Trophoblast cell (in vitro differentiated cells and primary cell): ENCODE results near the gene PFDN2.
"Not testable (repeated sequence)": the region's sequence is repeated elsewhere in the genome, so short reads cannot be mapped to it uniquely, and the experiment has no call there.

Source experiments
- DNase-seq, 2 donors: peaks; one replicate each; pipeline ENCODE4 v3.0.0-alpha.2; 2016
- H2AFZ ChIP-seq: 2 replicates; pipeline ENCODE4 v1.6.1; 2013; ENCODE audit warnings: low read length, moderate library complexity, mild to moderate bottlenecking; ENCODE audit not compliant: insufficient read depth, poor library complexity
- H2AK5ac ChIP-seq: 2 replicates; pipeline ENCODE4 v1.6.1; 2013; ENCODE audit warnings: mild to moderate bottlenecking, low read length
- H2BK120ac ChIP-seq: 2 replicates; pipeline ENCODE4 v1.6.1; 2013; ENCODE audit warnings: low read length, mild to moderate bottlenecking, moderate library complexity; ENCODE audit not compliant: insufficient read depth, poor library complexity
- H2BK12ac ChIP-seq: 2 replicates; pipeline ENCODE4 v1.6.1; 2013; ENCODE audit warnings: mild to moderate bottlenecking, low read length, moderate library complexity
- H2BK5ac ChIP-seq: 2 replicates; pipeline ENCODE4 v1.6.1; 2013; ENCODE audit warnings: low read length, low read depth, moderate library complexity, mild to moderate bottlenecking; ENCODE audit not compliant: poor library complexity
- H3K14ac ChIP-seq: 2 replicates; pipeline ENCODE4 v1.6.1; 2013; ENCODE audit warnings: mild to moderate bottlenecking, low read length
- H3K18ac ChIP-seq: 2 replicates; pipeline ENCODE4 v1.6.1; 2013; ENCODE audit warnings: mild to moderate bottlenecking, low read length
- H3K23ac ChIP-seq: 2 replicates; pipeline ENCODE4 v1.6.1; 2013; ENCODE audit warnings: low read length
- H3K27ac ChIP-seq: 2 replicates; pipeline ENCODE4 v1.5.1; 2013; ENCODE audit warnings: low read depth, mild to moderate bottlenecking, inconsistent platforms, low read length, moderate library complexity
- H3K27me3 ChIP-seq: 2 replicates; pipeline ENCODE4 v1.6.1; 2013; ENCODE audit warnings: inconsistent platforms, mild to moderate bottlenecking, low read length, moderate library complexity; ENCODE audit not compliant: insufficient read depth
- H3K36me3 ChIP-seq, 2 experiments: 1 replicate in 1 of 2; 2 replicates in 1 of 2; pipeline ENCODE4 v1.6.1; 2013; ENCODE audit warnings: low read length in 2 of 2, mild to moderate bottlenecking in 2 of 2, moderate library complexity in 1 of 2; ENCODE audit not compliant: insufficient read depth in 2 of 2, control insufficient read depth in 1 of 2
- H3K4ac ChIP-seq: 2 replicates; pipeline ENCODE4 v1.6.1; 2013; ENCODE audit warnings: low read depth, mild to moderate bottlenecking, low read length, moderate library complexity
- H3K4me1 ChIP-seq, 2 experiments: 1 replicate in 1 of 2; 2 replicates in 1 of 2; pipeline ENCODE4 v1.6.1; 2013; ENCODE audit warnings: low read length in 2 of 2, mild to moderate bottlenecking in 2 of 2, moderate library complexity in 1 of 2; ENCODE audit not compliant: insufficient read depth in 2 of 2, control insufficient read depth in 1 of 2
- H3K4me2 ChIP-seq: 2 replicates; pipeline ENCODE4 v1.6.1; 2013; ENCODE audit warnings: inconsistent platforms, mild to moderate bottlenecking, low read length, moderate library complexity
- H3K4me3 ChIP-seq: 2 replicates; pipeline ENCODE4 v1.5.1; 2013; ENCODE audit warnings: mild to moderate bottlenecking, low read depth, low read length, inconsistent platforms
- H3K79me1 ChIP-seq: one replicate; pipeline ENCODE4 v1.6.1; 2013; ENCODE audit warnings: low read length
- H3K79me2 ChIP-seq: 2 replicates; pipeline ENCODE4 v1.6.1; 2013; ENCODE audit warnings: low read length, mild to moderate bottlenecking; ENCODE audit not compliant: control insufficient read depth, insufficient read depth, poor library complexity
- H3K9ac ChIP-seq: 2 replicates; pipeline ENCODE4 v1.6.1; 2013; ENCODE audit warnings: mild to moderate bottlenecking, low read length
- H3K9me3 ChIP-seq: 2 replicates; pipeline ENCODE4 v1.6.1; 2013; ENCODE audit warnings: low read depth, mild to moderate bottlenecking, control low read depth, inconsistent platforms, low read length; ENCODE audit not compliant: insufficient read depth
- H4K12ac ChIP-seq: 2 replicates; pipeline ENCODE4 v1.6.1; 2013; ENCODE audit warnings: low read depth, mild to moderate bottlenecking, low read length, moderate library complexity
- H4K8ac ChIP-seq: 2 replicates; pipeline ENCODE4 v1.6.1; 2013; ENCODE audit warnings: low read depth, mild to moderate bottlenecking, low read length, moderate library complexity
- H4K91ac ChIP-seq: one replicate; pipeline ENCODE4 v1.6.1; 2013; ENCODE audit warnings: low read depth, mild to moderate bottlenecking, low read length, moderate library complexity
- WGBS: extraction: QIAGEN DNeasy Blood & Tissue Kit; methylation state at CpG from one replicate; pipeline ENCODE4 v1.1.7; 2013; ENCODE audit warnings: missing lambda C conversion rate; ENCODE audit not compliant: insufficient read length, insufficient coverage; ENCODE audit errors: extremely low coverage; 5-methylcytosine and 5-hydroxymethylcytosine counted together

The PFDN2 gene

DNA sequence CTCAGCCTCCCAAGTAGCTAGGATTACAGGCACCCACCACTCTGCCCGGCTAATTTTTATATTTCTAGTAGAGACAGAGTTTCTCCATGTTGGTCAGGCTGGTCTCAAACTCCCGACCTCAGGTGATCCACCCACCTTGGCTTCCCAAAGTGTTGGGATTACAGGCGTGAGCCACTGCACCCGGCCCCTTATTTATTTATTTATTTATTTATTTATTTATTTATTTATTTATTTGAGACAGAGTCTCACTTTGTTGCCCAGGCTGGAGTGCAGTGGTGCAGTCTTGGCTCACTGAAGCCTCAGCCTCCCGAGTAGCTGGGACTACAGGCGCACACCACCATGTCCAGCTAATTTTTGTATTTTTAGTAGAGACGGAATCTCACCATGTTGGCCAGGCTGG lies 52.2 kb downstream of the PFDN2 start:
- H3K27ac ChIP-seq, H4K12ac ChIP-seq, H3K36me3 ChIP-seq, H3K79me2 ChIP-seq, H3K4ac ChIP-seq, H4K8ac ChIP-seq, H3K79me1 ChIP-seq, H3K9me3 ChIP-seq, H3K9ac ChIP-seq, H2AFZ ChIP-seq, H3K14ac ChIP-seq, H2AK5ac ChIP-seq, DNase-seq, H2BK120ac ChIP-seq, H3K23ac ChIP-seq, H2BK5ac ChIP-seq, H4K91ac ChIP-seq, H2BK12ac ChIP-seq, H3K4me2 ChIP-seq, H3K18ac ChIP-seq, H3K27me3 ChIP-seq, H3K4me3 ChIP-seq, H3K4me1 ChIP-seq: not testable (repeated sequence)
- no CpG with 5 or more reads among the region's 7 CpGs for WGBS

- H3K79me1 ChIP-seq, H3K23ac ChIP-seq, H2BK12ac ChIP-seq, DNase-seq, H3K4ac ChIP-seq, H3K9ac ChIP-seq, H3K4me2 ChIP-seq, H3K27ac ChIP-seq, H2BK120ac ChIP-seq, H4K8ac ChIP-seq, H3K14ac ChIP-seq, H3K9me3 ChIP-seq, H3K4me1 ChIP-seq, H2BK5ac ChIP-seq, H3K18ac ChIP-seq, H2AK5ac ChIP-seq, H4K91ac ChIP-seq, H3K4me3 ChIP-seq, H3K79me2 ChIP-seq, H3K36me3 ChIP-seq, H4K12ac ChIP-seq, H3K27me3 ChIP-seq, H2AFZ ChIP-seq: not testable (repeated sequence)
- WGBS = no CpG with 5 or more reads among the region's 6 CpGs
Measured at GRCh38 chr1:161063936-161064335, 53.9 kb downstream of the PFDN2 start.

- H4K91ac ChIP-seq = no peak overlapping the region
- no peak overlapping the region for H3K4ac ChIP-seq
Measured at GRCh38 chr1:161061419-161061818, 56.4 kb downstream of the PFDN2 start.

DNA sequence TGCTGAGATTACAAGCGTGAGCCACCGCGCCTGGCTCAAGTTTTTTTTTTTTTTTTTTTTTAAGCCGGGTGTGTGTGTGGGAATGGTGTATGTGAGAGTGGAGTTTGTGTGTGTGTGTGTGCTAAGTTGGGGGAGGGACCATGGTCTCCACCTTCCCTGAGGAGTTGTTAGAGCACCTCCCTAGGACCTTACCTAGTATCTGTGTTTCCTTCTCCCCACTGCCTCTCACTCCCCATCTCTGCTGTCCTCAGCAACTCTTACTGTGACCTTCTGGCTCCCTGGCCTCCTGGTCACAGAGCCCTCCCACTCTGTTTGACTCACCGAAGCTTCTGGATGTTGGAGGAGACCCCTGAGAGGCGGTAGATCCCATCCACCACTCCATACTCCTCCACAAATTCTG lies 58.5 kb downstream of the PFDN2 start:
- Histone ChIP-seq H3K79me2 (no peaks in the 10 kb centered on the region), H3K9ac (no peak overlapping the region), H2AK5ac (no peak overlapping the region), H3K14ac (no peak overlapping the region), H3K27ac (no peak overlapping the region), H3K4ac (no peak overlapping the region), H4K12ac (no peak overlapping the region), H3K4me3 (no peak overlapping the region), H4K8ac (no peak overlapping the region), H3K23ac (no peak overlapping the region), H4K91ac (no peak overlapping the region), H2AFZ (no peak overlapping the region), H3K4me2 (no peak overlapping the region), H2BK12ac (no peak overlapping the region), H3K18ac (no peak overlapping the region), H3K4me1 (no peaks in the 10 kb centered on the region), H3K27me3 (no peaks in the 10 kb centered on the region), H3K36me3 (no peaks in the 10 kb centered on the region), H3K79me1 (no peaks in the 10 kb centered on the region), H3K9me3 (no peaks in the 10 kb centered on the region), H2BK5ac (no peak overlapping the region), H2BK120ac (no peak overlapping the region)
- no peak for DNase-seq
- no CpG with 5 or more reads among the region's 6 CpGs for WGBS

More at GRCh38 chr1:161061419-161061818, 56.4 kb downstream of the PFDN2 start:
- Histone ChIP-seq H3K4me1 (no peaks in the 10 kb centered on the region), H3K4me2 (no peak overlapping the region), H2AK5ac (no peak overlapping the region), H3K9me3 (no peaks in the 10 kb centered on the region), H3K9ac (no peak overlapping the region), H3K18ac (no peak overlapping the region), H3K23ac (no peak overlapping the region), H3K4me3 (no peak overlapping the region), H4K12ac (no peak overlapping the region), H2AFZ (no peak overlapping the region), H3K36me3 (no peaks in the 10 kb centered on the region), H3K79me2 (no peaks in the 10 kb centered on the region), H4K8ac (no peak overlapping the region), H3K27ac (no peak overlapping the region), H3K14ac (no peak overlapping the region), H3K79me1 (no peaks in the 10 kb centered on the region), H2BK5ac (no peak overlapping the region), H2BK12ac (no peak overlapping the region), H2BK120ac (no peak overlapping the region), H3K27me3 (no peaks in the 10 kb centered on the region)
- WGBS = no CpG with 5 or more reads among the region's 4 CpGs
- DNase-seq = no peak
